Measurements from ENCODE around the gene SLC16A11.
A peak's percentile ranks its signal among the peaks of the same experiment; 100 is the strongest.
"Not testable (repeated sequence)": the region's sequence is repeated elsewhere in the genome, so short reads cannot be mapped to it uniquely, and the experiment has no call there.

The SLC16A11 gene, protein sequence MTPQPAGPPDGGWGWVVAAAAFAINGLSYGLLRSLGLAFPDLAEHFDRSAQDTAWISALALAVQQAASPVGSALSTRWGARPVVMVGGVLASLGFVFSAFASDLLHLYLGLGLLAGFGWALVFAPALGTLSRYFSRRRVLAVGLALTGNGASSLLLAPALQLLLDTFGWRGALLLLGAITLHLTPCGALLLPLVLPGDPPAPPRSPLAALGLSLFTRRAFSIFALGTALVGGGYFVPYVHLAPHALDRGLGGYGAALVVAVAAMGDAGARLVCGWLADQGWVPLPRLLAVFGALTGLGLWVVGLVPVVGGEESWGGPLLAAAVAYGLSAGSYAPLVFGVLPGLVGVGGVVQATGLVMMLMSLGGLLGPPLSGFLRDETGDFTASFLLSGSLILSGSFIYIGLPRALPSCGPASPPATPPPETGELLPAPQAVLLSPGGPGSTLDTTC

DNA sequence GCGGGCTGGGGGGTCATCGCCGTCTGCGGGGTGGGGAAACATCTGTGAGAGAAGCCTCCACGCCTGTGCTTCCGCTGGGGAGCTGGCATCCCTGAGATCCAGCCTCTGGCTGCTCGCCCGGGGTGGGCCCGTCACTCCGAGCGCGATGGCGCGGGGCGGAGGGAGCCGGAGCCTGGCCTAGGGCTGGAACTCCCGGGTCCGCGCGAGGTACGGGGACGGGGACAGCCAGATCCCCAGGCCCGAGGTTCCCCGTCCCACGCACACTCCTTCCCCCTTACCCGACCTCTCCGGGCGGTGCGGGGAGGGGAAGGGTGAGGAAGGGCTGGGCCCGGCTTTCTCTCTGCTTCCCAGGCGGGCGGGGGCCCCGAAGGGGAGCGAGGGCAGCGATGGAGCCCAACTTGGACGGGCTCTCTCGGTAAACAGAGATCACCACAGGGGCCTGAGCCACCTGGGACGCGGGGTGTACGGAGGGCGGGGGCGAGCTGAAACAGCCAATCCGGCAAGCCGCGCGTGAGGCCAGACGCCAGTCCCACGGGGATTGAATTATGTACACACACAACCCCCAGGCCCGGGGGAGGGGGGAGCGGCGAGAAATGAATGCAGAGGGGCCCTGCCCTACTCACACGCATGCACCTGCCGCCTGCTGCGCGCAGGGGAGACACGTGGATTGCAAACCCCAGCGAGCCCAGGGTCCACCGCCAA is at the start of gene SLC16A11:
TSS of gene SLC16A11 (minus strand) at position 596 of the 702 bp plus-strand sequence. CDS start at position 17, 579 bp downstream.
- TF ChIP-seq TCF4 (CRISPR knock-in tag; IDR thresholded peaks at IDR 0.05; ENCODE audit: borderline replicate concordance) = no peak
- no peak for TF ChIP-seq GLIS3 (CRISPR knock-in tag; IDR thresholded peaks at IDR 0.05)
- no peak for TF ChIP-seq OSR1 (CRISPR knock-in tag; IDR thresholded peaks at IDR 0.05)
- TF ChIP-seq ISL1 (CRISPR knock-in tag; IDR thresholded peaks at IDR 0.05) = no peak
- ATAC-seq = peak; percentile 64

DNA sequence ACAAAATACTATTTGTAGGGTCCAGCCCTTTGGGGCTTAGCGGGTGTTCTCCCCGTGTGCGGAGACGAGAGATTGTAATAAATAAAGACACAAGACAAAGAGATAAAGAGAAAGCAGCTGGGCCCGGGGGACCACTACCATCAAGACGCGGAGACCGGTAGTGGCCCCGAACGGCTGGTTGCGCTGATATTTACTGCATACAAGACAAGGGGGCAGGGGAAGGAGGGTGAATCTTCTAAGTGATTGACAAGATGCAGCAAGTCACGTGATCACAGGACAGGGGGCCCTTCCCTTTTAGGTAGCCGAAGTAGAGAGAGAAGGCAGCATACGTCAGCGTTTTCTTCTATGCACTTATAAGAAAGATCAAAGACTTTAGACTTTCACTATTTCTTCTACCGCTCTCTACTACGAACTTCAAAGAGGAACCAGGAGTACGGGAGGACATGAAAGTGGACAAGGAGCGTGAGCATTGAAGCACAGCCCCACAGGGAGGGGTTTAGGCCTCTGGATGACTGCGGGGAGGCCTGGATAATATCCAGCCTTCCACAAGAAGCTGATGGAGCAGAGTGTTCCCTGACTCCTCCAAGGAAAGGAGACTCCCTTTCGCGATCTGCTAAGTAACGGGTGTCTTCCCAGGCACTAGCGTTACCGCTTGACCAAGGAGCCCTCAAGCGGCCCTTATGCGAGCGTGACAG is 47.6 kb upstream of the SLC16A11 start:
- not testable (repeated sequence) for ATAC-seq

- not testable (repeated sequence) for ATAC-seq
Observed at GRCh38 chr17:7089570-7089969, 45.7 kb upstream of the SLC16A11 start.

GRCh38 chr17:7088442-7088841 is 44.5 kb upstream of the SLC16A11 start:
- ATAC-seq = not testable (repeated sequence)

DNA sequence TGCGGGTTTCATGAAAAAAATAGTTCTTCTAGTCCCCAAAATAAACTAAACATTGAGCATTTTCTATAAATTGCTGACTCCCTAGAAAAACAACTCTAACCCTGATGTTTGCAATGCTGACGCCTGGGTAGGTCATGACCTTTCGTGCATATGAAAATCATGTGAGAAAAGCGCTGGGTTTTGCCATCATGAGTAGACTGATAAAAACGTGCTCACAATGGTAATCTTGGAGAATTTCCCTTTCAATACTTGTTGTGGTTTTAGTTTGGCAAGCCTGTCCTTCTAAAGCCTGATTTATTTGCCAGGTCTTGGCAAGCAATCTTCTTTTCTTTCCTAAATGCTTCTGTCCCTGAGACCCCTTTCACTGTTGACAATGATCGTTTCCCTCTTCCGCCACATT is 40.2 kb upstream of the SLC16A11 start:
- no peak for ATAC-seq
- no peak for TF ChIP-seq TCF4 (CRISPR knock-in tag; IDR thresholded peaks at IDR 0.05; ENCODE audit: borderline replicate concordance)
- no peak for TF ChIP-seq ZFP30 (CRISPR knock-in tag; IDR thresholded peaks at IDR 0.05)
- no peak for TF ChIP-seq SNAI2 (CRISPR knock-in tag; IDR thresholded peaks at IDR 0.05)
- TF ChIP-seq BACH2 (CRISPR knock-in tag; IDR thresholded peaks at IDR 0.05; ENCODE audit: borderline replicate concordance) = no peak
- no peak for TF ChIP-seq OSR1 (CRISPR knock-in tag; IDR thresholded peaks at IDR 0.05)
- TF ChIP-seq PATZ1 (CRISPR knock-in tag; IDR thresholded peaks at IDR 0.05; ENCODE audit: borderline replicate concordance) = no peak
- no peak for TF ChIP-seq GLIS3 (CRISPR knock-in tag; IDR thresholded peaks at IDR 0.05)
- no peak for TF ChIP-seq ZNF8 (CRISPR knock-in tag; IDR thresholded peaks at IDR 0.05)

DNA sequence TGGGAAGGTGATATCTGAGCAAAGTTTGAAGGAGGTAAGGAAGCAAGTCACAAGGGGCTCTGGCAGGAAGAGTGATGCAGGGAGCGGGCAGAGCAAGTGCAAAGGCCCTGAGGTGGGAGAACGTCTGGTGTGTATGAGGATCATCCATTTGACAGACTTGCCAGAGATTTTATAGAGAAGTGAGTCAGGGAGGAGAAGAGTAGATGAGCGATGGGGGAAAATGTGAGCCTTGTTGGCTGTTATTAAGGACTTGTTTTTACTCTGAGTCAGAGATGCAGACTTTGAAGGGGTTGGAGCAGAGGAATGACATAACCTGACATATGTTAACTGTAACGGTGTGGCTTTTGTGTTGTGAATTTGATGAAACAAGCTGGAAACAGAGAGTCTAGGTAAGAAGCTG is 39.7 kb upstream of the SLC16A11 start:
- ATAC-seq = no peak
- TF ChIP-seq, protein P1, sequence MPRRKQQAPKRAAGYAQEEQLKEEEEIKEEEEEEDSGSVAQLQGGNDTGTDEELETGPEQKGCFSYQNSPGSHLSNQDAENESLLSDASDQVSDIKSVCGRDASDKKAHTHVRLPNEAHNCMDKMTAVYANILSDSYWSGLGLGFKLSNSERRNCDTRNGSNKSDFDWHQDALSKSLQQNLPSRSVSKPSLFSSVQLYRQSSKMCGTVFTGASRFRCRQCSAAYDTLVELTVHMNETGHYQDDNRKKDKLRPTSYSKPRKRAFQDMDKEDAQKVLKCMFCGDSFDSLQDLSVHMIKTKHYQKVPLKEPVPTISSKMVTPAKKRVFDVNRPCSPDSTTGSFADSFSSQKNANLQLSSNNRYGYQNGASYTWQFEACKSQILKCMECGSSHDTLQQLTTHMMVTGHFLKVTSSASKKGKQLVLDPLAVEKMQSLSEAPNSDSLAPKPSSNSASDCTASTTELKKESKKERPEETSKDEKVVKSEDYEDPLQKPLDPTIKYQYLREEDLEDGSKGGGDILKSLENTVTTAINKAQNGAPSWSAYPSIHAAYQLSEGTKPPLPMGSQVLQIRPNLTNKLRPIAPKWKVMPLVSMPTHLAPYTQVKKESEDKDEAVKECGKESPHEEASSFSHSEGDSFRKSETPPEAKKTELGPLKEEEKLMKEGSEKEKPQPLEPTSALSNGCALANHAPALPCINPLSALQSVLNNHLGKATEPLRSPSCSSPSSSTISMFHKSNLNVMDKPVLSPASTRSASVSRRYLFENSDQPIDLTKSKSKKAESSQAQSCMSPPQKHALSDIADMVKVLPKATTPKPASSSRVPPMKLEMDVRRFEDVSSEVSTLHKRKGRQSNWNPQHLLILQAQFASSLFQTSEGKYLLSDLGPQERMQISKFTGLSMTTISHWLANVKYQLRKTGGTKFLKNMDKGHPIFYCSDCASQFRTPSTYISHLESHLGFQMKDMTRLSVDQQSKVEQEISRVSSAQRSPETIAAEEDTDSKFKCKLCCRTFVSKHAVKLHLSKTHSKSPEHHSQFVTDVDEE (CRISPR knock-in tag; IDR thresholded peaks at IDR 0.05) = no peak
- TF ChIP-seq GLIS3 (CRISPR knock-in tag; IDR thresholded peaks at IDR 0.05) (no peak), OSR1 (CRISPR knock-in tag; IDR thresholded peaks at IDR 0.05) (no peak), CSDC2 (CRISPR knock-in tag; IDR thresholded peaks at IDR 0.05) (no peak), ESRRG (CRISPR knock-in tag; IDR thresholded peaks at IDR 0.05) (no peak), TCF4 (CRISPR knock-in tag; IDR thresholded peaks at IDR 0.05; ENCODE audit: borderline replicate concordance) (no peak), CREB5 (CRISPR knock-in tag; IDR thresholded peaks at IDR 0.05; ENCODE audit: low read depth) (no peak), ARNTL (CRISPR knock-in tag; IDR thresholded peaks at IDR 0.05; ENCODE audit: borderline replicate concordance, low read depth) (no peak), PATZ1 (CRISPR knock-in tag; IDR thresholded peaks at IDR 0.05; ENCODE audit: borderline replicate concordance) (no peak), ZFP30 (CRISPR knock-in tag; IDR thresholded peaks at IDR 0.05) (no peak), ZNF565 (CRISPR knock-in tag; conservative IDR thresholded peaks at IDR 0.05; ENCODE audit: low read depth) (no peak), ZNF70 (CRISPR knock-in tag; IDR thresholded peaks at IDR 0.05) (no peak)
- TF ChIP-seq, protein P2, sequence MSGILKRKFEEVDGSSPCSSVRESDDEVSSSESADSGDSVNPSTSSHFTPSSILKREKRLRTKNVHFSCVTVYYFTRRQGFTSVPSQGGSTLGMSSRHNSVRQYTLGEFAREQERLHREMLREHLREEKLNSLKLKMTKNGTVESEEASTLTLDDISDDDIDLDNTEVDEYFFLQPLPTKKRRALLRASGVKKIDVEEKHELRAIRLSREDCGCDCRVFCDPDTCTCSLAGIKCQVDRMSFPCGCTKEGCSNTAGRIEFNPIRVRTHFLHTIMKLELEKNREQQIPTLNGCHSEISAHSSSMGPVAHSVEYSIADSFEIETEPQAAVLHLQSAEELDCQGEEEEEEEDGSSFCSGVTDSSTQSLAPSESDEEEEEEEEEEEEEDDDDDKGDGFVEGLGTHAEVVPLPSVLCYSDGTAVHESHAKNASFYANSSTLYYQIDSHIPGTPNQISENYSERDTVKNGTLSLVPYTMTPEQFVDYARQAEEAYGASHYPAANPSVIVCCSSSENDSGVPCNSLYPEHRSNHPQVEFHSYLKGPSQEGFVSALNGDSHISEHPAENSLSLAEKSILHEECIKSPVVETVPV (CRISPR knock-in tag; IDR thresholded peaks at IDR 0.05) = no peak
- TF ChIP-seq, protein P3, sequence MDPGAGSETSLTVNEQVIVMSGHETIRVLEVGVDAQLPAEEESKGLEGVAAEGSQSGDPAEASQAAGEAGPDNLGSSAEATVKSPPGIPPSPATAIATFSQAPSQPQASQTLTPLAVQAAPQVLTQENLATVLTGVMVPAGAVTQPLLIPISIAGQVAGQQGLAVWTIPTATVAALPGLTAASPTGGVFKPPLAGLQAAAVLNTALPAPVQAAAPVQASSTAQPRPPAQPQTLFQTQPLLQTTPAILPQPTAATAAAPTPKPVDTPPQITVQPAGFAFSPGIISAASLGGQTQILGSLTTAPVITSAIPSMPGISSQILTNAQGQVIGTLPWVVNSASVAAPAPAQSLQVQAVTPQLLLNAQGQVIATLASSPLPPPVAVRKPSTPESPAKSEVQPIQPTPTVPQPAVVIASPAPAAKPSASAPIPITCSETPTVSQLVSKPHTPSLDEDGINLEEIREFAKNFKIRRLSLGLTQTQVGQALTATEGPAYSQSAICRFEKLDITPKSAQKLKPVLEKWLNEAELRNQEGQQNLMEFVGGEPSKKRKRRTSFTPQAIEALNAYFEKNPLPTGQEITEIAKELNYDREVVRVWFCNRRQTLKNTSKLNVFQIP (CRISPR knock-in tag; IDR thresholded peaks at IDR 0.05; ENCODE audit: borderline replicate concordance, low read depth) = no peak
